Endothelial cell of umbilical vein (primary cell): ENCODE results near the gene CALHM5. TPM values are rescaled to one million over a fixed set of nuclear protein-coding genes. Genes with fewer than 3 reads are reported as not detected.
A peak's percentile ranks its signal among the peaks of the same experiment; 100 is the strongest.

ENCODE experiments used
- BruUV-seq: library from RNA; stranded (reverse); fragments of 400-500 nt; replicated peaks from 2 replicates; lab custom pipeline; 2021; lab: Mats Ljungman, UMichigan
- CTCF ChIA-PET: fragments of 300-600, 350-600 bp; sonication (Branson Sonifier 250); formaldehyde crosslinking; loops from one replicate; lab custom pipeline; 2021; ENCODE audit warnings: antibody characterized with exemption, inconsistent platforms; lab: Charles Lee
- POLR2A ChIA-PET: fragments of 300-600, 350-600 bp; sonication (Branson Sonifier 250); formaldehyde crosslinking; loops from one replicate; lab custom pipeline; 2021; ENCODE audit warnings: antibody characterized with exemption, inconsistent platforms; lab: Charles Lee
- DNase-seq: peaks from one replicate; pipeline ENCODE4 v3.0.0-alpha.2; 2011; ENCODE audit warnings: low read depth, low spot score
- FAIRE-seq: peaks from 2 replicates; lab custom pipeline; 2011; peaks lifted over from hg19 to GRCh38; lab: Jason Lieb, UNC
- H2AFZ ChIP-seq: 2 replicates; pipeline ENCODE4 v1.6.0; 2012; ENCODE audit warnings: low read depth, low read length, control low read depth, inconsistent platforms
- H3K27ac ChIP-seq: 2 replicates; pipeline ENCODE4 v1.5.1; 2011; ENCODE audit warnings: low read depth, mild to moderate bottlenecking, control low read depth, low read length, moderate library complexity; ENCODE audit not compliant: insufficient read depth
- H3K27me3 ChIP-seq, 2 experiments: 2 replicates each; pipeline versions ENCODE4 v1.6.0 to v1.6.1; 2011; ENCODE audit warnings: low read length in 2 of 2, mixed read lengths in 1 of 2; ENCODE audit not compliant: control insufficient read depth in 2 of 2, insufficient read depth in 2 of 2
- H3K36me3 ChIP-seq, 2 experiments: 2 replicates in 1 of 2; 3 replicates in 1 of 2; pipeline ENCODE4 v1.5.1; 2011; ENCODE audit warnings: low read length in 2 of 2, mild to moderate bottlenecking in 1 of 2, moderate library complexity in 1 of 2; ENCODE audit not compliant: control insufficient read depth in 2 of 2, insufficient read depth in 2 of 2; ENCODE audit errors: extremely low read depth in 1 of 2
- H3K4me1 ChIP-seq: 3 replicates; pipeline ENCODE4 v1.5.1; 2011; ENCODE audit warnings: mild to moderate bottlenecking, low read length; ENCODE audit not compliant: control insufficient read depth, insufficient read depth; ENCODE audit errors: extremely low read depth
- H3K4me2 ChIP-seq: 2 replicates; pipeline ENCODE4 v1.6.1; 2011; ENCODE audit warnings: low read length, control low read depth, mixed read lengths; ENCODE audit not compliant: insufficient read depth
- H3K4me3 ChIP-seq, 3 experiments: fragments of 200-600 bp in 1 of 3; sonication (generic), shearing (Covaris generic) in 1 of 3; replicated peaks in 1 of 3; 2 replicates each; pipeline ENCODE4 v1.5.1; 2011 to 2016; ENCODE audit warnings: control low read depth in 3 of 3, low read length in 3 of 3, mild to moderate bottlenecking in 2 of 3, inconsistent platforms in 1 of 3, low read depth in 1 of 3, moderate library complexity in 1 of 3; ENCODE audit not compliant: insufficient read depth in 1 of 3
- H3K79me2 ChIP-seq: 2 replicates; pipeline ENCODE4 v1.6.0; 2012; ENCODE audit warnings: low read length, inconsistent platforms; ENCODE audit not compliant: control insufficient read depth, insufficient read depth
- H3K9ac ChIP-seq: replicated peaks from 2 replicates; pipeline ENCODE3; 2011; ENCODE audit warnings: low read length, control low read depth; ENCODE audit not compliant: insufficient read depth; ENCODE audit errors: extremely low read depth
- H3K9me1 ChIP-seq: replicated peaks from 3 replicates; pipeline ENCODE4 v1.6.0; 2011; ENCODE audit warnings: mild to moderate bottlenecking, low read length; ENCODE audit not compliant: control insufficient read depth, insufficient read depth; ENCODE audit errors: extremely low read depth
- H3K9me3 ChIP-seq: replicated peaks from 2 replicates; pipeline ENCODE4 v1.5.1; 2012; ENCODE audit warnings: low read length, inconsistent platforms; ENCODE audit not compliant: control insufficient read depth, insufficient read depth
- H4K20me1 ChIP-seq: replicated peaks from 2 replicates; pipeline ENCODE3; 2011; ENCODE audit warnings: mild to moderate bottlenecking, low read length; ENCODE audit not compliant: control insufficient read depth, insufficient read depth; ENCODE audit errors: extremely low read depth
- CTCF ChIP-seq, 2 donors: IDR thresholded peaks; 1 replicate in 1 of 2; 2 replicates in 1 of 2; pipeline ENCODE4 v1.5.1; 2011; ENCODE audit warnings: low read length in 2 of 2, mild to moderate bottlenecking in 2 of 2, moderate library complexity in 2 of 2, control low read depth in 1 of 2, inconsistent platforms in 1 of 2, low read depth in 1 of 2; ENCODE audit not compliant: insufficient read depth in 1 of 2; ENCODE audit errors: extremely low read depth in 1 of 2
- EZH2 ChIP-seq: IDR thresholded peaks from 2 replicates; pipeline ENCODE4 v1.6.1; 2012; ENCODE audit warnings: borderline replicate concordance, low read depth, mild to moderate bottlenecking, moderate library complexity, low read length, inconsistent platforms; ENCODE audit not compliant: severe bottlenecking
- FOS ChIP-seq: IDR thresholded peaks from 2 replicates; pipeline ENCODE4 v1.6.1; 2011; ENCODE audit warnings: mild to moderate bottlenecking, low read length, moderate library complexity, borderline replicate concordance; ENCODE audit not compliant: insufficient read depth
- JUN ChIP-seq: IDR thresholded peaks from 2 replicates; pipeline ENCODE4 v1.6.1; 2011; ENCODE audit warnings: borderline replicate concordance, low read depth; ENCODE audit not compliant: insufficient read length, insufficient read depth
- MYC ChIP-seq: IDR thresholded peaks from one replicate; pipeline ENCODE4 v1.6.1; 2011; ENCODE audit warnings: mild to moderate bottlenecking, low read depth, low read length
- POLR2AphosphoS5 ChIP-seq: IDR thresholded peaks from 2 replicates; pipeline ENCODE4 v1.6.1; 2012; ENCODE audit warnings: low read depth, mild to moderate bottlenecking, control low read depth, low read length, moderate library complexity; ENCODE audit not compliant: insufficient read depth
- dilution Hi-C: fragments of 300-500 bp; cut with MboI; formaldehyde crosslinking; loops from one replicate; pipeline ENCODE4 v1.15.0; 2019; ENCODE audit warnings: low sequenced_read_pairs; ENCODE audit not compliant: extremely low pct_ligation_motif_present
- intact Hi-C: fragments of 100-400 bp; cut with micrococcal nuclease; formaldehyde crosslinking; loops from one replicate; pipeline ENCODE4 v1.10.0; 2022
- polyA plus RNA-seq, 4 experiments: library from polyadenylated mRNA; depleted of rRNA in 3 of 4; stranded (reverse) in 3 of 4; unstranded in 1 of 4; fragments of >200 nt; gene quantifications; 2 replicates each; pipeline versions ENCODE4 v1.2.1 to v1.2.3, GENCODE V29; 2011 to 2012; ENCODE audit warnings: missing spikeins in 1 of 4
- total RNA-seq: library from RNA; stranded (reverse); gene quantifications from 2 replicates; pipeline ENCODE4 v1.2.3, GENCODE V29; 2021

The CALHM5 gene
- total and polyA plus RNA-seq, 2 donors (not counting 3 experiments of a cell fraction or from before 2014, with no cell fraction given), result 4.5 to 6.6 TPM

GRCh38 chr6:116531675-116532570 lies 20.5 kb downstream of the CALHM5 start:
- intact Hi-C loops, result loop anchor here (1.0 to 2.0 kb wide), 6 partner anchors 21 to 314 kb away; partner anchors contain the start of genes CALHM5 and DSE
- FAIRE-seq, result peak; percentile 58

More at GRCh38 chr6:116531675-116532570, 20.5 kb downstream of the CALHM5 start:
- CTCF ChIA-PET, result interaction anchor here (3.6 to 4.5 kb wide), 5 partner anchors 19 to 314 kb away, joined by 26 to 103 read pairs (median 72); partner anchors contain the start of gene CALHM5
- BruUV-seq, result no TSS peak
- Histone ChIP-seq H3K27me3 (peaks cover 0 to 2% of the 10 kb centered on the region in 2 experiments), H3K79me2 (no peaks in the 10 kb centered on the region), H3K9me1 (no peaks in the 10 kb centered on the region), H3K4me1 (peaks cover 16% of the 10 kb centered on the region), H3K27ac (no peak overlapping the region), H3K9ac (no peak overlapping the region), H3K36me3 (no peaks in the 10 kb centered on the region), H3K9me3 (no peaks in the 10 kb centered on the region), H4K20me1 (no peaks in the 10 kb centered on the region), H3K4me2 (no peak overlapping the region), H3K4me3 (no peak overlapping the region), H2AFZ (no peak overlapping the region)
- no peak for TF ChIP-seq EZH2
- TF ChIP-seq POLR2AphosphoS5, result no peak
- TF ChIP-seq JUN, result no peak
- peak; percentile 59 to 74 for TF ChIP-seq CTCF (IDR thresholded peaks at IDR 0.05; ENCODE audit: extremely low read depth in 1 of 2, insufficient read depth in 1 of 2, low read depth in 1 of 2, low read length in 2 of 2)
- no peak for TF ChIP-seq FOS
- TF ChIP-seq MYC, result no peak
- POLR2A ChIA-PET, result no interaction called here
- peak; percentile 86 for DNase-seq
- dilution Hi-C loops, result no loop called here
